Epithelial cell of proximal tubule (primary cell): ENCODE results near the gene UQCRC2. TPM values are rescaled to one million over a fixed set of nuclear protein-coding genes. Genes with fewer than 3 reads are reported as not detected.

Experiments
- DNase-seq: peaks from one replicate; pipeline ENCODE4 v3.0.0-alpha.2; 2011; ENCODE audit warnings: low read depth
- H3K4me3 ChIP-seq: 2 replicates; pipeline ENCODE4 v1.5.1; 2011; ENCODE audit warnings: low read depth, mild to moderate bottlenecking, low read length
- CTCF ChIP-seq: conservative IDR thresholded peaks from 2 replicates; pipeline ENCODE4 v1.5.1; 2012; ENCODE audit warnings: low read depth, mild to moderate bottlenecking, low read length
- total RNA-seq: library from RNA; depleted of rRNA; stranded (reverse); fragments of >200 nt; gene quantifications from 2 replicates; pipeline ENCODE4 v1.2.3, GENCODE V29; 2015

Gene UQCRC2
- total RNA-seq, 1 donor from 2014 or later, result 163 TPM

DNA sequence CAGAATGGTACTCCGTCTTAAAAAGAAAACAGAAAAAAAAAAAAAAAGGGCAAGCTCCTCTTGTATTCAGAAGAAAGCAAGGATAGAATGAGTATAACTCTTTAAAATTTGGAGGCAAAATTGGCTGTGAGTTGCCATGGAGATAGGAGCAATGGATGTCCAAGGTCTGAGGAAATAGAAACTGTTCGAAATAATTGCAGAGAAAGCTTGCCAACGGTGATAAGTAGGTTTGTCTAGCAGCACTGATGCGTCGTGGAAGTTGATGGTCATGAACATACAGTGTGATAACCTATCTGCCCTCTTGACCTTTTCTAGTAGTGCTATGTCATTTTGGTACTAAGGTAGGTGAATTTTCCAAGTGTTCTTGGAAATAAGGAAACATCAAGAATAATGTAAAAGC lies 57.7 kb downstream of the UQCRC2 start:
- no peak for TF ChIP-seq CTCF
- no peak overlapping the region for H3K4me3 ChIP-seq
- no peak for DNase-seq

- TF ChIP-seq CTCF, result no peak
- no peak for DNase-seq
- H3K4me3 ChIP-seq, result no peak overlapping the region
Measured at GRCh38 chr16:22012241-22012640, 59.1 kb downstream of the UQCRC2 start.

- no peak overlapping the region for H3K4me3 ChIP-seq
- DNase-seq, result no peak
- no peak for TF ChIP-seq CTCF
Measured at GRCh38 chr16:22013486-22013885, 60.3 kb downstream of the UQCRC2 start.

GRCh38 chr16:22014271-22014873 lies 61.2 kb downstream of the UQCRC2 start:
- no peak for DNase-seq
- TF ChIP-seq CTCF, result no peak
- H3K4me3 ChIP-seq, result no peak overlapping the region

- H3K4me3 ChIP-seq, result no peak overlapping the region
- no peak for TF ChIP-seq CTCF
- DNase-seq, result no peak
Measured at GRCh38 chr16:22016927-22017326, 63.8 kb downstream of the UQCRC2 start.

DNA sequence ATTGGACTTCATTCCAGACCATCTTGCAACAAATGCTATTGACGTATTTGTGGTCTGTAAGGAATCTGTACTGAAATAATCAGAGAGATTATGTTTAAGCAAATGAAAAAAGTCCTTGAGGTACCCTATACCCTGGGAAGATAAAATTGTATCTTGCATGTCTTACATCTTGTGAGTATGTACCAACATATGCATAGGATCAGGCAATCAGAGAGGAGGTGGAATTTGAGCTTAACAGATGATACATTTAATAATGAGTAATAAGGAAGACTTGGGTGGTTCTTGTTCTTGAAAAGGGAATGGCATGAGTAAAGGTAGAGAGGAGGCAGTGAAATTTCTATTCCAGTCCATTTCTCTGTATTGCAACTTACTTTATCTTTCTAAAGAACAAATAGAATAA lies 65.4 kb downstream of the UQCRC2 start:
- H3K4me3 ChIP-seq, result no peak overlapping the region
- DNase-seq, result no peak
- TF ChIP-seq CTCF, result no peak

DNA sequence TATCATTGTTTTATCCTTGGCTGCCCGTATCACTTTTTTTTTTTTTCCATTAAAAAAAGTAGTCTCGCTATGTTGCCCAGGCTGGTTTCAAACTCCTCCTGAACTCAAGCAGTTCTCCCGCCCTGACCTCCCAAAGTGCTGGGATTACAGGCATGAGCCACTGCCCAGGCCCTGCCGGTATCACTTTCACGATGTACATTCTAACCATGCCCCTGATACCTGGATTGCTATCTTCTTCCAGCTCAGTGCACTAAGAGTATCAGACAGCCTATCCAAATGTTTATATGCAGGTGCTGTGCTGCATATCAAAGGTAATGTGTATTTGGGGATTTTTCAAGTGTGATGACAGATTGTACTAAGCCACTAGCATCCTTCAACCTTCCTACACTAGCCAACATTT lies 69.0 kb downstream of the UQCRC2 start:
- no peak for DNase-seq
- no peak overlapping the region for H3K4me3 ChIP-seq
- no peak for TF ChIP-seq CTCF
